Breast epithelium (tissue), 3 donors: ENCODE data around the gene FGF5.

Source experiments
- CTCF ChIP-seq, 3 donors: fragments of 450-650 bp; IDR thresholded peaks; one replicate each; pipeline ENCODE4 v1.5.1; 2016 to 2017; ENCODE audit warnings: antibody characterized with exemption in 3 of 3, mild to moderate bottlenecking in 3 of 3, moderate library complexity in 3 of 3
- POLR2AphosphoS5 ChIP-seq, 3 donors: sonication (generic); formaldehyde crosslinking; IDR thresholded peaks; one replicate each; pipeline ENCODE4 v1.6.1; 2017; ENCODE audit warnings: antibody characterized with exemption in 3 of 3

GRCh38 chr4:80266253-80266901, at the start of gene FGF5:
- TF ChIP-seq CTCF (IDR thresholded peaks at IDR 0.05) (no peak), POLR2AphosphoS5 (IDR thresholded peaks at IDR 0.05) (no peak)
